ENCODE data around the gene S100A6.

- TF ChIP-seq SP1 (IDR thresholded peaks at IDR 0.05; ENCODE audit: low read depth) (no peak), CTCF (IDR thresholded peaks at IDR 0.05 in 2 of 3, conservative IDR thresholded peaks at IDR 0.05 in 1 of 3; ENCODE audit: borderline replicate concordance in 1 of 3, insufficient read depth in 1 of 3, low read depth in 2 of 3, low read length in 2 of 3) (no peak), CBX3 (IDR thresholded peaks at IDR 0.05; ENCODE audit: low read depth) (no peak), EGR1 (IDR thresholded peaks at IDR 0.05; ENCODE audit: low read depth) (no peak), POLR2AphosphoS5 (IDR thresholded peaks at IDR 0.05; ENCODE audit: low read depth, low read length) (no peak), ATF3 (IDR thresholded peaks at IDR 0.05) (no peak), JUND (IDR thresholded peaks at IDR 0.05) (no peak), POLR2A (IDR thresholded peaks at IDR 0.05; ENCODE audit: borderline replicate concordance, extremely low read depth, insufficient read depth, insufficient read length) (no peak), ZNF274 (IDR thresholded peaks at IDR 0.05; ENCODE audit: low read depth, low read length) (no peak), REST (IDR thresholded peaks at IDR 0.05; ENCODE audit: low read depth) (no peak)
These were observed 48.2 kb upstream of the S100A6 start for GRCh38 chr1:153583976-153584375.

All from HCT116 (cell line).